GM19099 (cell line): ENCODE measurements around the gene ANKFY1.

Experiments
- POLR2A ChIP-seq: IDR thresholded peaks from 3 replicates; pipeline ENCODE4 v1.6.1; 2011; ENCODE audit warnings: low read depth; ENCODE audit not compliant: insufficient read length; ENCODE audit errors: extremely low read depth

The ANKFY1 gene

DNA sequence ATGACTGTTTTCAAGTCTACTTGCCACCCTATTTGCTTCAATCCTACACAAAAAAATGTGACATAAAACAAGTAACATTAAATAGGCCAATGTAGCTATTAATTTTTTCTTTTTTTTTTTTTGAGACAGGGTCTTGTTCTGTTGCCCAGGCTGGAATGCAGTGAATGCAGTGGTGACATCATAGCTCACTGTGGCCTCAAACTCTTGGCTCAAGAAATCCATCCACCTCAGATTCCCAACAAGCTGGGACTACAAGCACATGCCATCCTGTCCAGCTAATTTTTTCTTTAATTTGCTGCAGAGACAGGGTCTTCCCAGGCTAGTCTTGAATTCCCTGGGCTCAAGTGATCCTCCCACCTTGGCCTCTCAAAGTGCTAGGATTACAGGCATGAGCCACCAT is 29.4 kb downstream of the ANKFY1 start:
- TF ChIP-seq POLR2A: no peak

DNA sequence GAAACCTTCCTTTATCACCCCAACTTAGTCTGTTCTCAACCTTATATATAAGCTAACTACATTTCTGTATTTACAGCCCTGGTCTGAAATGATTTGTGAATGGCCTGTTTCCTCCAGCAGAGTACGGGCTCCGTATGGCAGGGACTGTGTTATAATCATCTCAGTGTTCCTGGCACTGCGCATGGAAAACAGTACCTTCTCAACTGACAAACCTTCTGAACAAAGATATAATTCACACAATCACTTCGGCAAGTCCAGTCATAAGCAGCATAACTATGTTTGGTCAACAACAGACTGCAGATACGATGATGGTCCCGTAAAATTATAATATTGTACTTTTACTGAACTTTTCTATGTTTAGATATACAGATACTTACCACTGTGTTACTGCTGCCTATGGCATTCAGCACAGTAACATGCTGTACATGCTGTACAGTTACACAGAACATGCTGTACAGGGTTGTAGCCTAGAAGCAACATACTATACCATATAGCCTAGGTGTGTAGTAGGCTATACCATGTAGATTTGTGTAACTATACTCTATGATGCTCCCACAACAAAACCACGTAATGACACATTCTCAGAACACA is 30.0 kb downstream of the ANKFY1 start:
- TF ChIP-seq POLR2A: no peak

DNA sequence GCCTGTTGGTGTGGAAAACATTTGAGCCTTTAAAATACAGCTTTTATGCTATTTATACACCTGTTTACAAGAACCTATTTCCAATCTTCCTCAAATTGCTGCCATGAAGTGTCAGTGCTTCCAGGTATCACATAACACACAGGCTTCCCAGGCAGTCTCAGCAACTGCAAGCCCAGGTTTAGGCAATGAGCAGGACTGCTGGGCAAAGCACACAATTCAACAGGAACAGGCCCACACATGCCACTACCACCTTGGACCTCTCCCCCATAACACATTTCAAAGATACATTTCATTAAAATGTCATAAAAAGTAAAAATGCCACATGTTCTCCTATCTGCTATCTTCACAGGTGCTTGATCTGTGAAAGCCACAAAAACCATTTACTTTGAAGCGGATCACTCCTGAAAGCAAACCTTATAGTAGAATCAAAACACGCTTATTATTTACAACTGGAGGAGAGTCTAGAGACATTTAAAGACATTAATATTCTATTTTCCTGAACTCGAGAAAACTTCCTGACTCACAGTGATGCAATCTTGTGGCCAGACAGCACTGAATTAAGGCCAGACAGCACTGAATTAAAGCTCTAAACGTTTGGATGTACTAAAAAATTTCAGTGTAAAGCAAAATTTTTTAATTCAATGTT is 31.5 kb downstream of the ANKFY1 start:
- no peak for TF ChIP-seq POLR2A

DNA sequence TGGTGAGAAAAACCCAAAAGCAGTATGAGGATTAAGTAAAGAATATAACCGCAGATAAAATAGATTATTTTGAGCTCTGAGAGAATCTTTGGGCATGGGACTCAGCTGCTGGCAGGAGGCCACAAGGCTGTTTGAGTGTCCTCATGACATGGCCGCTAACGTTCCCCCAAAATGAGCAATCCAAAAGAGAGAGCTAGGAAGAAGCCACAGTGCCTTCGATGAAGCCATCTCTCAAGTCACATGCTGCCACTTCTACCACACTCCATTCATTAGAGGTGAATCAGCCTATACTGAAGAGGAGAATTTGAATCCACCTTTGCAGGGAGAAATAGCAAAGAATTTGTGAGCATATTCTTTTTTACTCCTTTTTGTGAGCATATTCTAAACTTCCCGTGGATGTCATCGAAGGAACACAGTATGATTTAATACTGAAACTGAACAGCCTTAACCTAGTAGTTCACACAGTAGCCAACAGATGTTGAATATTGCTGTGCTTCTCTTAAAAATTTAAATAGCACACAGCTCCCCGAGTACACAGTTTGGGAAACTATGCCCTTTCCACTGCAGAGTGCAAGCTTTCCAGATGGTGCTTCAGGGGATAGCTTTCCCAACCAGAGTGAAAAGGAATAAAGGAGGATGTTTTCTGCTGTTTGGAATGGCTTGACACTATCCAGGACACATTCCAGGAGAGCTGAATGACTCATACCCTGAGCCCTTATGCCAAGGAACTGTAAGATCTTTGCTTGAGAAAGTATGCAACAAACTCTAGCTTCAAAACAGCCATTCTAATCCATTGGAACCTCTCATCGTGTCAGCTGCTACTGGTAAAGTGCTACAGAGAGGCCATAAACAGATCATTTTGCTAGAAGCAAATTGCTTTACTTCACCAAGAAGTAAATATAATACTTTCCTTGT is 33.9 kb downstream of the ANKFY1 start:
- no peak for TF ChIP-seq POLR2A

DNA sequence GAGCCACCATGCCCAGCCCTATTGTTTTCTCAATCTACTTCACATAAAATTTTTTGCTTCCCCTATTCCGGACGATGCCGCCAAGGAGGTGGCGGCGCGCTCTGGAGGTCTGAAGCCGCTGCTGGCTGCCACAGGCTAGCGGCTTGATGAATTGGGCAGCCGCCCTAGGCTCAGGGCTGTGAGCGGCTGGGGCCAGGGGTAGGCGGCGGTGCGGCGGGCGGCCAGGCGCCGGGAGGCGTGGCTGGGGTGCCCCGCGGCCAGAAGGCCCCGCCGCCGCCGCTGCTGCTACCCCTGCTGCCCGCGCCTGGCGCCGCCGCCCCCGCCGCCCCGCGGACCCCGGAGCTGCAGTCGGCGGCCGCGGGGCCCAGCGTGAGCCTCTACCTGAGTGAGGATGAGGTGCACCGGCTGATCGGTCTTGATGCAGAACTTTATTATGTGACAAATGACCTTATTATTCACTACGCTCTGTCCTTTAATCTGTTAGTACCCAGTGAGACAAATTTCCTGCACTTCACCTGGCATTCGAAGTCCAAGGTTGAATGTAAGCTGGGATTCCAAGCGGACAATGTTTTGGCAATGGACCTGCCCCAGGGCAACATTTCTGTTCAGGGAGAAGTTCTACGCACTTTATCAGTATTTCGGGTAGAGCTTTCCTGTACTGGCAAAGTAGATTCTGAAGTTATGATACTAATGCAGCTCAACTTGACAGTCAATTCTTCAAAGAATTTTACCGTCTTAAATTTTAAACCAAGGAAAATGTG is 41.7 kb downstream of the ANKFY1 start:
- TF ChIP-seq POLR2A: no peak

DNA sequence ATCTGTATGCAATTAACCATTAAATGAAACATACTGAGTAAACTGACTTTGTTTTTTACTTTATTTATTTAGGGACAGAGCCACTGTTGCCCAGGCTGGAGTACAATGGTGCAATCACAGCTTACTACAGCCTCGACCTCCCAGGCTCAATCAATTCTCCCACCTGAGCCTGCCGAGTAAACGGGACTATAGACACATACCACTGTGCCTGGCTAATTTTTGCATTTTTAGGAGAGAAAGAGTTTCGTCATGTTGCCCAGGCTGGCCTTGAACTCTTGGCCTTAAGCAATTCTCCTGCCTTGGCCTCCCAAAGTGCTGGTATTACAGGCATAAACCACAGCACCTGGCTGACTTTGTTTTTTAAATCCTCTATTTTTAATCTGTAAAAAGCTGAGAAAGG is 42.6 kb downstream of the ANKFY1 start:
- no peak for TF ChIP-seq POLR2A

DNA sequence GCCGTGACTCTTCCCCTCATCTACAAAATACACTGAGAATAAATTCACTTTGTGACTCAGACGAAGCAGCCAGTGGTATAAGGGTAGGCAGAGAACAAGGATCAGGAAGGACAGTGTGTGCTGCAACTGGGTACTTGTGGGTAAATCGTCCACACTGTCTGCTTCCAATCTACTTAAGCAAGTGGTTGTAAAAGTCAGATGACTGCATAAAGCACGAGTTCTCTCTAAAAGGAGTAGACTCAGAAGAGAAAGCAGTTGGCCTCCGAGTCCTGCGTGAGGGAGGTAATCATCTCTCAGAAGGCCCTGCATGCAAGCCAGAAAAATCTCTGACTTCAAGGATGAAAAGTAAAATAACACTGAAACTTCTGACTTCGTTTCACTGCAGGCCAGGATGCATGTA is 43.1 kb downstream of the ANKFY1 start:
- no peak for TF ChIP-seq POLR2A

DNA sequence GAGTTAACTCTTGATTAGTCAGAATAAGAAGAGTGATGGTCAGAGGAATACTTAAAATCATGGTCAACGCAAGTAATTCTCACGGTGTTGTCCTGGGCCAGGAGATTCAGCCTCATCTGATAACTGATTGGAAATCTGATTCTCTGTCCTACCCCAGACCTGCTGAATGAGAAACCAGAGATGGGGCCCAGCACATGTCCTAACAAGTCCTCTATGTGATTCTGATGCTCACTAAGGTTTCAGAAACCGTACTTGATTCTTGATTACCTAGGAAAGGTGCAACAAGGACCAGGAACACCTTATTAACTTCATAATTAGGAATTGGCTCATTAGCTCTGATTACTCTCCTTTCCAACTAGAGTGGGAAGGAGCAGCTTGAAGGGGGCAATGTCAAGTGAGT is 44.5 kb downstream of the ANKFY1 start:
- no peak for TF ChIP-seq POLR2A

DNA sequence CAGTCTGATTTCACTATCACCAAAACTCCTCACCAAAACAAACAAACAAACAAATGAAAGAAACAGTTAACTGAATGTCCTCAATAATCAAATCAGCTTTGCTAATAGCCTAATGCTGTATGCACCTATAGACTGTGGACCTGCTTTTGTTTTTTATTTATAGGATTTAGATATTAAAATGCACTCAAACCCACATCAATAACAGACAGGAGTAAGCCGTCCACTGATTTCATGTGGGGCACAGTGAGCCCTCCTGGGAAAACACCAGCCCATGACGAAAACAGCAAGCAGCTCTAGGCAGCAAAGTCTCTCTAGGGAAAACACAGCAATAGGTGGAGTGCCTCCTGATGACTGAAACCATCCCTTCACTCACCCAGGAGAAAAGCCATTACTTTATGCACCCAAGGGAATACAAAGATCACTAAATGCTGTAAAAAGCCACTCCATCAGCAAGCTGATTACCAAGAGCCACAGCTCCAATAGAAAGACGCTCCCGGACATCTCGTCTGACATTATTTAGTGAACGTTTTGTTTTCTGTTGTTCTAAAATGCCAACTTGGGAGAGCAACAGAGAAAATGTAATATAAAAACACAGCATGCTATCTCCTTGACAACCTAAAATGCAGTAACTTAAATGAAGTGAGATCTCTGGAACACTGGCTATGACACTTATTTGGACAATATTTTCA is 47.8 kb downstream of the ANKFY1 start:
- no peak for TF ChIP-seq POLR2A

DNA sequence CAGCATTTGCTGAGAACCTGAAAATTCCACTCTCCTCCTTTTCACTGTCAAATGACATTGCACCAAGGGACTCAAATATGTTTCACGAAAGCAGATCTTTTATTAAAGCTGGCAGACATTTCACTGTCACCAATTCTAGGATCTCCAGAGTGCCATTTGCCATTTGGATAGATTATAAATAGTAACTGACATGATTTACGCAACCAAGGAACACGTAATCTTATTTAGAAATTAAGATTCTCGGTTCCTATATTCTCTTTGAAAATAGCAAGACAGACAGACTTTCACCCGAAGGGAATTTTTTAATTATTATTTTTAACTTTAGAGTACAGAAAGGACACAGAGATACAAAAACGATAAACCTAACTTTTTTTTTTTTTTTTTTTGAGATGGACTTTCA is 49.6 kb downstream of the ANKFY1 start:
- no peak for TF ChIP-seq POLR2A

DNA sequence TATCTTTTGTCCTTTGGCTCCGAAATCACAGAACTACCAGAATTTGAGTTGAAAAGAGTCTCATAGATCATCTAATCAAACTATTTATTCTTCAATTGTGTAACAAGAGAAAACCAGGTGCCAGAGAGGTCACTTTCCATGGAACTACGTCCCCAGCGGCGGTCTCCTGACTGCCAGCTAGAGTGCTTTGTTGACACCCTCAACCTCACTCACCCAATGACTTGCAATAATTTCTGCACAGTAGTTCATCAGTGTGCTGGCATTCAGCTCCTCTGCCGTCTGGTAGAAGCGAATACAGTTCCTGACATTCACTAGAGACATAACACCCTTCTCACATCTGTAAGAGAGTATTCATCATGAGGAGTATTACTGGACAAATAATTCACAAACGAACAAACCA is 54.2 kb downstream of the ANKFY1 start:
- no peak for TF ChIP-seq POLR2A

DNA sequence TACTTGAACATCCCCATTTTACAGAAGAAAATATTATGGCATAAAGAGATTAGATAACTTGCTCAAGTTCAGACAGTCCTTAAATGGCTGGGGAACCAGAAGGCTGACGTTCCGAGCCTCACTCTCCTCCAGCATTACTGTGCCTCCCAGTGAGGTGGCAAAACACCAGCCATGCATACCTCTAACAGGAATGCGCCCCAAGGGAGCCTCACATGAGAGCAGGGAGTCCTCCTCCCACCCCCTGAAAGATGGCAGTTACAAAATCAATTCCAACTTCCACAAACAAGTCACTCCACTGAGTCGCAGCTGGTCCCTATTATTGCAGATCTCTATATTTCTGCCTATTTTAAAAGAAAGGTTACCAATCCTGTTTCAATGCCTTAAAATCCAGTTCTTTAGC is 55.5 kb downstream of the ANKFY1 start:
- no peak for TF ChIP-seq POLR2A

DNA sequence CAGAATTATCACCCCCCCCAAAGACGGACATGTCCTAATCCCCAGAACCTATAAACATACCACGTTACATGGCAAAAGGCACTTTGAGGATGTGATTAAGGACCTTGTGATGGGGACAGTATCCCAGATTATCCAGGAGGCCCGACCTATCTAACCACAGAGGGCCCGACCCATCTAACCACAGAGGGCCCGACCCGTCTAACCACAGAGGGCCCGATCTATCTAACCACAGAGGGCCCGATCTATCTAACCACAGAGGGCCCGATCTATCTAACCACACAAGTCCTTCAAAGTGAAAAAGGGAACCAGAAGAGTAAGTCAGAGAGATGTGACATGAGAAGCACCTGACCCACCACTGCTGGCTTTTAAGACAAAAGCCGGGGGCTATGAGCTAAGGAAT is 56.8 kb downstream of the ANKFY1 start:
- TF ChIP-seq POLR2A: no peak

DNA sequence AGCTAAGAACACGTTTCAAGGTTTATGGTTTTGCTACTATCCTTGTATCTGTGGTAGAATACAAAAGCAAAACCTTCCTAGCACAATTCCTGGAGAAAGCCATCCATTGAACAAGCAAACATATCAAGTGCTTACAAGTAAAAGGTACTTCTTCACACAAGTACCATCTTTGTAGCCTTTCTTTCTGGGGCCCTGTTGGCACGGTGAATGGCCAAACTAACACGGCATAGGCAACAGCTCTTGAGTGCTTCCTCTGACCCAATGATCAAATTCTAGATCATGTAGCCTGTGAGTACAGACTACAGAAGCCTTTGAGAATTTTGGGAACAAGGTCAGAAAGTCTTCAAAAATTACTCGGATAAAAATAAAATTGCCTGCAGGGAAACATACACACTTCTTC is 57.9 kb downstream of the ANKFY1 start:
- no peak for TF ChIP-seq POLR2A
